Stomach (tissue), 4 donors: ENCODE measurements around the gene ROBO1.

Source experiments
- CTCF ChIP-seq, 7 experiments: fragments of 450-650 bp in 4 of 7; fragments of 200-600 bp in 3 of 7; sonication (generic) in 3 of 7; IDR thresholded peaks; one replicate each; pipeline ENCODE4 v1.5.1; 2016 to 2019; ENCODE audit warnings: antibody characterized with exemption in 7 of 7, control low read depth in 2 of 7, mild to moderate bottlenecking in 1 of 7
- POLR2A ChIP-seq, 4 donors: fragments of 450-650 bp; IDR thresholded peaks; one replicate each; pipeline ENCODE4 v1.6.1; 2016; ENCODE audit warnings: antibody characterized with exemption in 4 of 4, control low read depth in 2 of 4, mild to moderate bottlenecking in 1 of 4, moderate library complexity in 1 of 4
- POLR2AphosphoS5 ChIP-seq, 3 donors: sonication (generic); formaldehyde crosslinking; IDR thresholded peaks; one replicate each; pipeline ENCODE4 v1.6.1; 2016; ENCODE audit warnings: antibody characterized with exemption in 3 of 3

- TF ChIP-seq CTCF (IDR thresholded peaks at IDR 0.05) (no peak), POLR2AphosphoS5 (IDR thresholded peaks at IDR 0.05) (no peak), POLR2A (IDR thresholded peaks at IDR 0.05) (no peak)
These were observed 904.2 kb downstream of the ROBO1 start for GRCh38 chr3:78863306-78864203.
